HepG2 (cell line): Measurements from ENCODE around the gene RACGAP1. TPM values are rescaled to one million over a fixed set of nuclear protein-coding genes. Genes with fewer than 3 reads are reported as not detected.

Source experiments
- ATF4 ChIP-seq, 2 experiments: fragments of 450-650 bp in 1 of 2; sonication (generic) in 1 of 2; formaldehyde crosslinking; IDR thresholded peaks; 2 replicates each; pipeline versions ENCODE4 v1.5.0 to v1.8.0; 2020 to 2022; ENCODE audit warnings: mild to moderate bottlenecking in 1 of 2, missing genetic modification reagents in 1 of 2
- MXD1 ChIP-seq: sonication (generic); formaldehyde crosslinking; IDR thresholded peaks from 2 replicates; pipeline ENCODE4 v1.4.0; 2020; ENCODE audit warnings: mild to moderate bottlenecking, missing genetic modification reagents
- PBX3 ChIP-seq: sonication (generic); formaldehyde crosslinking; IDR thresholded peaks from 2 replicates; pipeline ENCODE4 v1.8.1; 2023; ENCODE audit warnings: missing genetic modification reagents, inconsistent platforms, borderline replicate concordance
- PHF21A ChIP-seq: sonication (generic); formaldehyde crosslinking; IDR thresholded peaks from 2 replicates; pipeline ENCODE4 v1.5.0; 2020; ENCODE audit warnings: mild to moderate bottlenecking, missing genetic modification reagents
- PRDM10 ChIP-seq: sonication (generic); formaldehyde crosslinking; IDR thresholded peaks from 2 replicates; pipeline ENCODE4 v1.4.0; 2020; ENCODE audit warnings: low read depth, missing genetic modification reagents
- PRPF4 ChIP-seq: fragments of 200-400 bp; formaldehyde crosslinking; IDR thresholded peaks from 2 replicates; pipeline ENCODE4 v1.6.1; 2016; ENCODE audit warnings: low read length, low read depth; ENCODE audit not compliant: poor library complexity, severe bottlenecking
- ZBTB33 ChIP-seq: sonication (generic); formaldehyde crosslinking; IDR thresholded peaks from 2 replicates; pipeline ENCODE4 v1.4.0; 2020; ENCODE audit warnings: missing genetic modification reagents
- ZBTB43 ChIP-seq: sonication (generic); formaldehyde crosslinking; conservative IDR thresholded peaks from 2 replicates; pipeline ENCODE4 v1.4.0; 2020; ENCODE audit warnings: missing genetic modification reagents
- ZNF234 ChIP-seq: sonication (generic); formaldehyde crosslinking; conservative IDR thresholded peaks from 2 replicates; pipeline ENCODE4 v1.5.1; 2020; ENCODE audit warnings: mild to moderate bottlenecking, missing genetic modification reagents
- ZNF276 ChIP-seq: sonication (generic); formaldehyde crosslinking; IDR thresholded peaks from 2 replicates; pipeline ENCODE4 v1.4.0; 2020; ENCODE audit warnings: mild to moderate bottlenecking, low read depth, missing genetic modification reagents
- ZNF441 ChIP-seq: sonication (generic); formaldehyde crosslinking; IDR thresholded peaks from 2 replicates; pipeline ENCODE4 v1.7.0; 2021; ENCODE audit warnings: missing genetic modification reagents, borderline replicate concordance
- ZNF782 ChIP-seq: sonication (generic); formaldehyde crosslinking; IDR thresholded peaks from 2 replicates; pipeline ENCODE4 v1.4.0; 2020; ENCODE audit warnings: missing genetic modification reagents, mild to moderate bottlenecking, borderline replicate concordance
- ZNF816 ChIP-seq: sonication (generic); formaldehyde crosslinking; IDR thresholded peaks from 2 replicates; pipeline ENCODE4 v1.8.0; 2022; ENCODE audit warnings: missing genetic modification reagents, mild to moderate bottlenecking, borderline replicate concordance
- ZNF83 ChIP-seq: sonication (generic); formaldehyde crosslinking; IDR thresholded peaks from 2 replicates; pipeline ENCODE4 v1.4.0; 2020; ENCODE audit warnings: missing genetic modification reagents, mild to moderate bottlenecking, borderline replicate concordance
- ZSCAN22 ChIP-seq: sonication (generic); formaldehyde crosslinking; IDR thresholded peaks from 2 replicates; pipeline ENCODE4 v1.4.0; 2020; ENCODE audit warnings: mild to moderate bottlenecking, missing genetic modification reagents
- polyA plus RNA-seq, 8 experiments: library from polyadenylated mRNA; depleted of rRNA in 3 of 8; stranded (reverse) in 7 of 8; unstranded in 1 of 8; fragments of >200 nt; fragmentation: Illumina TruSeq in 4 of 8; extraction: Trizol in 4 of 8; gene quantifications; 2 replicates each; pipeline versions ENCODE4 v1.2.1 to v1.2.3, GENCODE V29; 2011 to 2016; ENCODE audit warnings: low read depth in 4 of 8, missing spikeins in 1 of 8, mixed read lengths in 1 of 8; ENCODE audit not compliant: insufficient read depth in 1 of 8
- total RNA-seq, 5 experiments: library from RNA; depleted of rRNA; stranded (reverse); fragments of >200 nt; fragmentation: Illumina TruSeq; extraction: Trizol; gene quantifications; 2 replicates each; pipeline ENCODE4 v1.2.3, GENCODE V29; 2016; ENCODE audit warnings: low read depth in 1 of 5

The RACGAP1 gene
- total and polyA plus RNA-seq, 2 of the 13 experiments (the other 11 are each of a cell fraction or from before 2014, with no cell fraction given), result 16.7 to 57.9 TPM

- 0 out of 2 replicates have a peak, but pooled peaks have one; percentile 36 for TF ChIP-seq ZBTB43
- TF ChIP-seq PBX3 (CRISPR knock-in tag), result no peak
- 0 out of 2 replicates have a peak, but pooled peaks have one; percentile 41 for TF ChIP-seq ZNF276 (CRISPR knock-in tag)
- no peak for TF ChIP-seq PHF21A
- TF ChIP-seq ZNF441 (CRISPR knock-in tag), result no peak
- no peak for TF ChIP-seq ATF4 (CRISPR knock-in tag; IDR thresholded peaks at IDR 0.05)
- TF ChIP-seq ZNF83 (CRISPR knock-in tag), result 0 out of 2 replicates have a peak, but pooled peaks have one; percentile 27
- 0 out of 2 replicates have a peak, but pooled peaks have one; percentile 12 for TF ChIP-seq PRDM10 (CRISPR knock-in tag)
- TF ChIP-seq ZBTB33 (CRISPR knock-in tag), result 0 out of 2 replicates have a peak, but pooled peaks have one; percentile 11
- no peak for TF ChIP-seq ZNF816 (CRISPR knock-in tag)
- TF ChIP-seq MXD1 (CRISPR knock-in tag), result peak; percentile 68; the same call in 1 of the 2 replicates
- peak; percentile 73; the same call in 1 of the 2 replicates for TF ChIP-seq ZSCAN22 (CRISPR knock-in tag)
- TF ChIP-seq ZNF782 (CRISPR knock-in tag), result peak; percentile 30; the same call in 1 of the 2 replicates
- no peak for TF ChIP-seq PRPF4
- TF ChIP-seq ZNF234, result no peak; the same call in 1 of the 2 replicates
Measured at GRCh38 chr12:49967042-49967776, 58.1 kb downstream of the RACGAP1 start (continued).
